HG02623 (cell line): ENCODE measurements around the gene PPP3CA.

Experiments used
- ATAC-seq: cut with Tn5 transposase; IDR thresholded peaks from one replicate; pipeline ENCODE4 v1.9.1; 2021; ENCODE audit warnings: moderate library complexity; ENCODE audit not compliant: unreplicated experiment

PPP3CA gene

GRCh38 chr4:101347267-101347556 is at the start of gene PPP3CA:
Gene PPP3CA (minus strand): TSS chr4:101347526.
- ATAC-seq = peak; percentile 11

- ATAC-seq = no peak
Observed at GRCh38 chr4:101393256-101393655, 45.9 kb upstream of the PPP3CA start.

- no peak for ATAC-seq
Observed at GRCh38 chr4:101370663-101371210, 23.4 kb upstream of the PPP3CA start.

GRCh38 chr4:101367201-101367600 is 19.9 kb upstream of the PPP3CA start:
- ATAC-seq = no peak

- no peak for ATAC-seq
Observed at GRCh38 chr4:101366331-101366730, 19.0 kb upstream of the PPP3CA start.

GRCh38 chr4:101357751-101358150 is 10.4 kb upstream of the PPP3CA start:
- ATAC-seq = no peak

GRCh38 chr4:101356928-101357327 is 9.6 kb upstream of the PPP3CA start:
- ATAC-seq = no peak

GRCh38 chr4:101355767-101356702 is 8.7 kb upstream of the PPP3CA start:
- no peak for ATAC-seq

- ATAC-seq = peak; percentile 99
Observed at GRCh38 chr4:101355246-101355645, 7.9 kb upstream of the PPP3CA start.

- no peak for ATAC-seq
Observed at GRCh38 chr4:101349801-101350064, 2.4 kb upstream of the PPP3CA start.

- ATAC-seq = no peak
Observed at GRCh38 chr4:101348995-101349800, 1.9 kb upstream of the PPP3CA start.

GRCh38 chr4:101348367-101348827 is 1.1 kb upstream of the PPP3CA start:
- no peak for ATAC-seq

- peak; percentile 75 for ATAC-seq
Observed at GRCh38 chr4:101347557-101348366, 436 bp upstream of the PPP3CA start.

- ATAC-seq = peak; percentile 1
Observed at GRCh38 chr4:101346351-101347266, 717 bp downstream of the PPP3CA start.

- ATAC-seq = no peak
Observed at GRCh38 chr4:101345596-101346350, 1.6 kb downstream of the PPP3CA start.

- no peak for ATAC-seq
Observed at GRCh38 chr4:101345271-101345595, 2.1 kb downstream of the PPP3CA start.

- ATAC-seq = no peak
Observed at GRCh38 chr4:101339332-101339731, 8.0 kb downstream of the PPP3CA start.

- ATAC-seq = no peak
Observed at GRCh38 chr4:101337688-101338087, 9.6 kb downstream of the PPP3CA start.

GRCh38 chr4:101334963-101335572 is 12.3 kb downstream of the PPP3CA start:
- peak; percentile 45 for ATAC-seq
